COLO668 (cell line): ENCODE results near the gene ABI3BP.

Experiments
- DNase-seq: peaks from one replicate; lab custom pipeline; 2025; ENCODE audit not compliant: unreplicated experiment; lab: John Stamatoyannopoulos, UW

The ABI3BP gene

GRCh38 chr3:100702082-100702979 is 290.9 kb downstream of the ABI3BP start:
- DNase-seq = no peak

- DNase-seq = no peak
Measured at GRCh38 chr3:100700708-100701107, 292.5 kb downstream of the ABI3BP start.
